Lung (tissue), 12 donors: ENCODE results near the gene TRMT61A. TPM values are rescaled to one million over a fixed set of nuclear protein-coding genes. Genes with fewer than 3 reads are reported as not detected.

ENCODE experiments used
- ATAC-seq: fragments of 200-7000 bp; cut with Tn5 transposase; one replicate; pipeline ENCODE4 v1.9.1; 2020; ENCODE audit warnings: moderate number of reproducible peaks; ENCODE audit not compliant: insufficient read depth, low FRiP score
- DNase-seq, 3 donors: peaks; one replicate each; pipeline ENCODE4 v3.0.0-alpha.2; 2013 to 2017
- H3K27ac ChIP-seq, 2 donors: one replicate each; pipeline ENCODE4 v1.5.1; 2013; ENCODE audit warnings: mild to moderate bottlenecking in 2 of 2, moderate library complexity in 2 of 2, control low read depth in 1 of 2, inconsistent platforms in 1 of 2, low read depth in 1 of 2, low read length in 1 of 2
- H3K27me3 ChIP-seq, 3 donors: one replicate each; pipeline ENCODE4 v1.5.1; 2013; ENCODE audit warnings: low read length in 2 of 3; ENCODE audit not compliant: control insufficient read depth in 3 of 3, insufficient read depth in 3 of 3
- H3K36me3 ChIP-seq, 4 donors: one replicate each; pipeline ENCODE4 v1.5.1; 2013; ENCODE audit warnings: low read length in 4 of 4, mild to moderate bottlenecking in 1 of 4, moderate library complexity in 1 of 4; ENCODE audit not compliant: control insufficient read depth in 4 of 4, insufficient read depth in 4 of 4
- H3K4me1 ChIP-seq, 5 donors: one replicate each; pipeline ENCODE4 v1.5.1; 2013; ENCODE audit warnings: low read length in 5 of 5, mild to moderate bottlenecking in 2 of 5, moderate library complexity in 1 of 5; ENCODE audit not compliant: control insufficient read depth in 5 of 5, insufficient read depth in 5 of 5
- H3K4me3 ChIP-seq: one replicate; pipeline ENCODE4 v1.5.1; 2013; ENCODE audit warnings: mild to moderate bottlenecking, control low read depth, moderate library complexity
- H3K9ac ChIP-seq, 2 donors: one replicate each; pipeline ENCODE4 v1.5.1; 2013; ENCODE audit warnings: low read length in 2 of 2, control low read depth in 1 of 2; ENCODE audit not compliant: insufficient read depth in 1 of 2
- H3K9me3 ChIP-seq, 4 donors: one replicate each; pipeline ENCODE4 v1.5.1; 2013; ENCODE audit warnings: low read length in 3 of 4, mild to moderate bottlenecking in 1 of 4, moderate library complexity in 1 of 4; ENCODE audit not compliant: control insufficient read depth in 4 of 4, insufficient read depth in 3 of 4
- WGBS, 2 donors: extraction: QIAGEN DNeasy Blood & Tissue Kit; methylation state at CpG; one replicate each; pipeline ENCODE4 v1.1.7; 2013; 5-methylcytosine and 5-hydroxymethylcytosine counted together
- polyA plus RNA-seq, 2 donors: library from polyadenylated mRNA; stranded (reverse); fragments of 200-250 nt; gene quantifications; one replicate each; pipeline ENCODE4 v1.2.1, GENCODE V29; 2013
- total RNA-seq, 2 donors: library from RNA; depleted of rRNA in 1 of 2; stranded (reverse); fragments of >200 nt in 1 of 2; gene quantifications; one replicate each; pipeline ENCODE4 v1.2.1, GENCODE V29; 2014 to 2021
- TF ChIP-seq, protein P1 (sequence below): IDR thresholded peaks from 2 replicates; pipeline ENCODE4 v1.5.1; 2012; ENCODE audit warnings: mild to moderate bottlenecking; ENCODE audit errors: control extremely low read depth, extremely low read depth
- donor health status: control.
- donor health status: control.
- donor health status: Bipolar disorder and iron deficiency.
- donor health status: healthy.
- donor health status: DM: yes; HTN: yes; CAD: no.

The TRMT61A gene
- total and polyA plus RNA-seq, 4 donors, result 11.9 to 21.5 (median 16.0) TPM

DNA sequence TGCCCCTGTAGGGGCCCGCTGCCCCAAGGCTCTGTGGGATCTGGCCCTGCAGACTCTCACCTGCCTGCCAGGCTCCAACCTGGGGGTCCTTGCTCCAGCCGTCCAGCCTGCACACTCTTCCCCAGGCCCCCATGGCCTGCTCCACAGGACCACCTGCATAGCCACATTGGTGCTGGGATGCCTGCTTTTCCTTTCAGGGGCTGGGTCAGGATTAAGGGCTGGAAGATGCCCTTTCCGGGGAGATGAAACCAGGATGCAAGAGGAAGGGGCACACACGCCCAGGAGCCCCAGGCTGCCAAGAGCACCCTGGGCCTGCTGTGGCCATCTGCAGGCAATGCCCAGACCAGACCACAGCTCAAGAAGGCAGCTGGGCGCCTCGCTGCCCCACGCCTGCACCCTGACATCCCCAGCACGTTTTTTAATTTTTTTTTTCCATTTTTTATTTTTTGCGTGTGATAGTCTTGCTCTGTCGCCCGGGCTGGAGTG lies 18.5 kb downstream of the TRMT61A start:
- no peak for DNase-seq
- Histone ChIP-seq H3K27ac (no peak overlapping the region), H3K9ac (no peak overlapping the region), H3K36me3 (no peaks in the 10 kb centered on the region), H3K27me3 (no peaks in the 10 kb centered on the region), H3K4me3 (no peak overlapping the region), H3K9me3 (no peaks in the 10 kb centered on the region), H3K4me1 (peaks cover 0 to 29% (median 28%) of the 10 kb centered on the region in 5 donors)
- 89 to 91% methylated on average over 11 of the region's 11 CpGs for WGBS, 2 donors
- no peak for ATAC-seq
- TF ChIP-seq, protein P1, sequence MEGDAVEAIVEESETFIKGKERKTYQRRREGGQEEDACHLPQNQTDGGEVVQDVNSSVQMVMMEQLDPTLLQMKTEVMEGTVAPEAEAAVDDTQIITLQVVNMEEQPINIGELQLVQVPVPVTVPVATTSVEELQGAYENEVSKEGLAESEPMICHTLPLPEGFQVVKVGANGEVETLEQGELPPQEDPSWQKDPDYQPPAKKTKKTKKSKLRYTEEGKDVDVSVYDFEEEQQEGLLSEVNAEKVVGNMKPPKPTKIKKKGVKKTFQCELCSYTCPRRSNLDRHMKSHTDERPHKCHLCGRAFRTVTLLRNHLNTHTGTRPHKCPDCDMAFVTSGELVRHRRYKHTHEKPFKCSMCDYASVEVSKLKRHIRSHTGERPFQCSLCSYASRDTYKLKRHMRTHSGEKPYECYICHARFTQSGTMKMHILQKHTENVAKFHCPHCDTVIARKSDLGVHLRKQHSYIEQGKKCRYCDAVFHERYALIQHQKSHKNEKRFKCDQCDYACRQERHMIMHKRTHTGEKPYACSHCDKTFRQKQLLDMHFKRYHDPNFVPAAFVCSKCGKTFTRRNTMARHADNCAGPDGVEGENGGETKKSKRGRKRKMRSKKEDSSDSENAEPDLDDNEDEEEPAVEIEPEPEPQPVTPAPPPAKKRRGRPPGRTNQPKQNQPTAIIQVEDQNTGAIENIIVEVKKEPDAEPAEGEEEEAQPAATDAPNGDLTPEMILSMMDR, result no peak

DNA sequence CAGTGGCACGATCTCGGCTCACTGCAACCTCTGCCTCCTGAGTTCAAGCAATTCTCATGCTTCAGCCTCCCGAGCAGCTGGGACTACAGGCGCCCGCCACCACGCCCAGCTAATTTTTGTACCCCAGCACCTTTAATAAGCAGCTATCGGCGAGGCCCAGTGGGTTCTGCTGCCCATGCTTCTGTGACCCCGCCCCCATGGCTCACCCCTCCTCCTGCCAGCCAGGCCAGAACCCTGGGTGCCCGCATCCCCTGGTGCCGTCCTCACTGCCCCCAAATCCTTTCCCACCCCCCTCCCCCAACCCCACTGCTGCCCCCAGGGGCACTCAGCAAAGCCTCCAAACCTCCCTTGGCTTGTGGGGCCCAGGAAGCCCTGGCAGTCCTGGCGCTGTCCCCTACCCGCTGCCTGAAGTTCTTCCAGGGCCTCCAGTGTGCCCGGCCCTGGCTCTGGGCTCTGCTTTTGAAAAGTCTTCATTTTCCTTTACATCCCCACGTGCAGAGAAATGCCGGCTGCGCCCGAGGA lies 19.0 kb downstream of the TRMT61A start:
- DNase-seq, result no peak
- Histone ChIP-seq H3K27ac (no peak overlapping the region), H3K4me1 (peaks cover 0 to 31% (median 23%) of the 10 kb centered on the region in 5 donors), H3K9ac (no peak overlapping the region), H3K27me3 (no peaks in the 10 kb centered on the region), H3K36me3 (no peaks in the 10 kb centered on the region), H3K4me3 (no peak overlapping the region), H3K9me3 (no peaks in the 10 kb centered on the region)
- ATAC-seq, result no peak
- WGBS, 2 donors, result 91 to 92% methylated on average over 18 of the region's 18 CpGs
- TF ChIP-seq, protein P1, result no peak

DNA sequence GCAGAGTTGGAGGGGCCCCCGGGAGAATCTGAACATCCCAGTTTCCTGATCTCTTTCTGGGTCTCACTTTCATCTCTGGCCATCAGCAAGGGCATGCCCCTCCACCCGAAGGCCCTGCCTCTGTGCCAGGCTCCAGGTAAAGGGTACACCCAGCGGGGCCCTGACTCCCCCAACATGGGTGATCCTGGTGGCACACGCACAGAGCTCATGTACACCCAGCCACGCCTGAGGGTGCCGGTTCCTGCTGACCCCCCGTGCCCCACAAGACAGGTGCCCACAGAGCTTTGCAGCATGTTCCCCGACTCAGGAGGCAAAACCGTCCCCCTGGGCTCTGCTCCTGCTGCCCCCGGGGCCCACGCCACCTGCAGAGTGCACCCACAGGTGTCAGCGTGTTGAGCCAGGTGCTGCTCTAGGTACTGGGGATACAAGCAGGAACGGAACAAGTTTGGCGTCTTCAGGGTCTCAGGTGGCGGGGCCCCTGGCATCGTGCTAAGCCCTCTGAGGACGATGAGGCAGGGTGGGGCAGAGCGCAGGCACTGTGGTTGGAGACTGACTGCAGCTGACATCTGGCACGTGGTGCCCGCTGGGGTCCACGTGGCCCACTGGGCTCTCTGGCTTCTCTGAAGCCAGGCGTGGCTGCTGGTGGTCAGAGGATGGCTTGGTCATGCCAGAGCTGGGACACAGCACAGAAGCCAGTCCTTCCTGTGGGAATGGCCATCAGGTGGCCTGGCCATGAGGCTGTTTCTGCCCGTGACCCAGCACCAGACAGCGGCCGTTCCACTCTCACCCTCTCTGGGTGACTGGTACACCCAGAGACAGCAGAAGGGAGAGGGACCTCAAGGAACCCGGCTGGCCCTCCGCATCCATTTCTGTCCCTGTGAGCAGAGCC lies 19.7 kb downstream of the TRMT61A start:
- Histone ChIP-seq H3K4me1 (peaks cover 0 to 24% (median 16%) of the 10 kb centered on the region in 5 donors), H3K27ac (no peak overlapping the region), H3K9ac (no peak overlapping the region), H3K27me3 (no peaks in the 10 kb centered on the region), H3K4me3 (no peak overlapping the region), H3K36me3 (no peaks in the 10 kb centered on the region), H3K9me3 (no peaks in the 10 kb centered on the region)
- TF ChIP-seq, protein P1, result no peak
- DNase-seq (no peak), ATAC-seq (no peak)
- 92 to 97% methylated on average over 27 of the region's 27 CpGs for WGBS, 2 donors
